Measurements from ENCODE around the gene DIPK1B. TPM values are rescaled to one million over a fixed set of nuclear protein-coding genes. Genes with fewer than 3 reads are reported as not detected.
"Not testable (repeated sequence)": the region's sequence is repeated elsewhere in the genome, so short reads cannot be mapped to it uniquely, and the experiment has no call there.

DIPK1B gene
- total RNA-seq, 1 experiment from 2014 or later: 45.4 TPM

GRCh38 chr9:136701668-136702053 is 10.7 kb upstream of the DIPK1B start (continued):
- TF ChIP-seq PRDM15 (CRISPR knock-in tag; IDR thresholded peaks at IDR 0.05) (no peak), ZNF281 (CRISPR knock-in tag; IDR thresholded peaks at IDR 0.05) (no peak), ZMAT4 (CRISPR knock-in tag; IDR thresholded peaks at IDR 0.05) (no peak), SMAD3 (CRISPR knock-in tag; IDR thresholded peaks at IDR 0.05; ENCODE audit: borderline replicate concordance) (no peak), EMX1 (CRISPR knock-in tag; IDR thresholded peaks at IDR 0.05) (no peak), RORB (CRISPR knock-in tag; IDR thresholded peaks at IDR 0.05) (no peak)

GRCh38 chr9:136703276-136703860 is 9.0 kb upstream of the DIPK1B start:
- no peak for TF ChIP-seq ZNF121 (CRISPR knock-in tag; IDR thresholded peaks at IDR 0.05)
- no peak for TF ChIP-seq ZNF416 (CRISPR knock-in tag; IDR thresholded peaks at IDR 0.05)
- TF ChIP-seq ZNF425 (CRISPR knock-in tag; conservative IDR thresholded peaks at IDR 0.05): no peak
- no peak for TF ChIP-seq ATF6 (CRISPR knock-in tag; IDR thresholded peaks at IDR 0.05)
- no peak for TF ChIP-seq EMX1 (CRISPR knock-in tag; IDR thresholded peaks at IDR 0.05)
- TF ChIP-seq NFATC4 (CRISPR knock-in tag; IDR thresholded peaks at IDR 0.05): no peak
- no peak for TF ChIP-seq GTF2I (CRISPR knock-in tag; conservative IDR thresholded peaks at IDR 0.05)
- TF ChIP-seq SMAD4 (CRISPR knock-in tag; IDR thresholded peaks at IDR 0.05): no peak
- TF ChIP-seq IRF1 (CRISPR knock-in tag; IDR thresholded peaks at IDR 0.05): no peak
- Mint-ChIP-seq H3K4me3 (no peak overlapping the region), H3K27ac (no peak overlapping the region), H3K4me1 (no peaks in the 10 kb centered on the region; the same call in 1 of the 2 replicates), H3K9me3 (no peaks in the 10 kb centered on the region), H3K36me3 (no peaks in the 10 kb centered on the region), H3K27me3 (ENCODE audit: low read depth) (peaks cover 23% of the 10 kb centered on the region)
- no peak for ATAC-seq
- ChIA-PET CTCF (interaction anchor here (2.9 kb wide), 1 partner anchor 31 kb away, joined by 13 read pairs; no protein-coding TSS in a partner anchor), POLR2A (no interaction called here)
- no peak for DNase-seq (ENCODE audit: low spot score)

- ChIA-PET POLR2A (interaction anchor here (0.7 kb wide), 1 partner anchor 29 kb away, joined by 6 read pairs; no protein-coding TSS in a partner anchor), CTCF (interaction anchor here (0.7 to 1.2 kb wide), 2 partner anchors 33 to 274 kb away, joined by 3 read pairs; no protein-coding TSS in a partner anchor)
- not testable (repeated sequence) for H3K9me3 Mint-ChIP-seq; H3K36me3 Mint-ChIP-seq; DNase-seq (ENCODE audit: low spot score); ATAC-seq; H3K4me3 Mint-ChIP-seq; H3K4me1 Mint-ChIP-seq; H3K27ac Mint-ChIP-seq
- peaks cover 23% of the 10 kb centered on the region for H3K27me3 Mint-ChIP-seq (ENCODE audit: low read depth)
These were observed 7.6 kb upstream of the DIPK1B start for GRCh38 chr9:136704741-136705140.
